ENCODE measurements around the gene AP5B1. TPM values are rescaled to one million over a fixed set of nuclear protein-coding genes. Genes with fewer than 3 reads are reported as not detected.
"Not testable (repeated sequence)": the region's sequence is repeated elsewhere in the genome, so short reads cannot be mapped to it uniquely, and the experiment has no call there.

The AP5B1 gene
- total RNA-seq, 1 donor from 2014 or later, result 3.6 TPM

- H3K4me3 Mint-ChIP-seq, result no peak overlapping the region
- DNase-seq (ENCODE audit: low spot score), result no peak
- H3K79me2 ChIP-seq (ENCODE audit: low read depth), result no peaks in the 10 kb centered on the region
Measured at GRCh38 chr11:65764434-65764833, 16.3 kb downstream of the AP5B1 start.

GRCh38 chr11:65762816-65763215 is 18.0 kb downstream of the AP5B1 start:
- not testable (repeated sequence) for H3K27ac Mint-ChIP-seq; H3F3A ChIP-seq (ENCODE audit: low read depth); H3K4me3 ChIP-seq; H3K9me3 Mint-ChIP-seq; H3K4me1 Mint-ChIP-seq; H3K27me3 Mint-ChIP-seq (ENCODE audit: insufficient read depth, low read depth); H3K36me3 ChIP-seq; H3K4me3 Mint-ChIP-seq; H3K36me3 Mint-ChIP-seq; H4K20me1 ChIP-seq (ENCODE audit: low read depth); H2AFZ ChIP-seq (replicated peaks); H3K4me1 ChIP-seq; H3K9ac ChIP-seq; DNase-seq (ENCODE audit: low spot score); H3K27ac ChIP-seq; H3K79me2 ChIP-seq (ENCODE audit: low read depth); H3K27me3 ChIP-seq; H3K9me3 ChIP-seq (ENCODE audit: low read depth); H3K4me2 ChIP-seq

More at GRCh38 chr11:65764434-65764833, 16.3 kb downstream of the AP5B1 start:
- Histone ChIP-seq H3K4me1 (no peaks in the 10 kb centered on the region), H3K9me3 (ENCODE audit: low read depth) (no peaks in the 10 kb centered on the region), H2AFZ (replicated peaks) (no peak overlapping the region), H3K4me3 (no peak overlapping the region), H3K27ac (no peak overlapping the region), H3K9ac (no peak overlapping the region), H3K36me3 (no peaks in the 10 kb centered on the region), H3K27me3 (no peaks in the 10 kb centered on the region), H3K4me2 (no peak overlapping the region), H4K20me1 (ENCODE audit: low read depth) (no peaks in the 10 kb centered on the region), H3F3A (ENCODE audit: low read depth) (no peaks in the 10 kb centered on the region)
- Mint-ChIP-seq H3K27ac (no peak overlapping the region), H3K9me3 (peaks cover 5% of the 10 kb centered on the region), H3K4me1 (no peaks in the 10 kb centered on the region), H3K36me3 (no peaks in the 10 kb centered on the region), H3K27me3 (ENCODE audit: insufficient read depth, low read depth) (peaks cover 5% of the 10 kb centered on the region)
- no peak for TF ChIP-seq EZH2phosphoT487 (IDR thresholded peaks at IDR 0.05)
- TF ChIP-seq CTCF (IDR thresholded peaks at IDR 0.05), result no peak
- no peak for TF ChIP-seq EZH2 (IDR thresholded peaks at IDR 0.05)

DNA sequence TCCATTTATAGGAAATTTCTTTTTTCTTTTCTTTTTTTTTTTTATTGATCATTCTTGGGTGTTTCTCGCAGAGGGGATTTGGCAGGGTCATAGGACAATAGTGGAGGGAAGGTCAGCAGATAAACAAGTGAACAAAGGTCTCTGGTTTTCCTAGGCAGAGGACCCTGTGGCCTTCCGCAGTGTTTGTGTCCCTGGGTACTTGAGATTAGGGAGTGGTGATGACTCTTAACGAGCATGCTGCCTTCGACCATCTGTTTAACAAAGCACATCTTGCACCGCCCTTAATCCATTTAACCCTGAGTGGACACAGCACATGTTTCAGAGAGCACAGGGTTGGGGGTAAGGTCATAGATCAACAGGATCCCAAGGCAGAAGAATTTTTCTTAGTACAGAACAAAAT is 18.6 kb downstream of the AP5B1 start:
- not testable (repeated sequence) for H3K4me2 ChIP-seq; H4K20me1 ChIP-seq (ENCODE audit: low read depth); H3K27me3 Mint-ChIP-seq (ENCODE audit: insufficient read depth, low read depth); H3K27ac ChIP-seq; H3K36me3 ChIP-seq; H3K79me2 ChIP-seq (ENCODE audit: low read depth); H3K4me1 Mint-ChIP-seq; H3K4me1 ChIP-seq; H3K4me3 Mint-ChIP-seq; H3K9ac ChIP-seq; H3K27ac Mint-ChIP-seq; H2AFZ ChIP-seq (replicated peaks); H3K4me3 ChIP-seq; H3F3A ChIP-seq (ENCODE audit: low read depth); H3K27me3 ChIP-seq; H3K9me3 ChIP-seq (ENCODE audit: low read depth); DNase-seq (ENCODE audit: low spot score); H3K36me3 Mint-ChIP-seq
- H3K9me3 Mint-ChIP-seq, result peaks cover 14% of the 10 kb centered on the region

DNA sequence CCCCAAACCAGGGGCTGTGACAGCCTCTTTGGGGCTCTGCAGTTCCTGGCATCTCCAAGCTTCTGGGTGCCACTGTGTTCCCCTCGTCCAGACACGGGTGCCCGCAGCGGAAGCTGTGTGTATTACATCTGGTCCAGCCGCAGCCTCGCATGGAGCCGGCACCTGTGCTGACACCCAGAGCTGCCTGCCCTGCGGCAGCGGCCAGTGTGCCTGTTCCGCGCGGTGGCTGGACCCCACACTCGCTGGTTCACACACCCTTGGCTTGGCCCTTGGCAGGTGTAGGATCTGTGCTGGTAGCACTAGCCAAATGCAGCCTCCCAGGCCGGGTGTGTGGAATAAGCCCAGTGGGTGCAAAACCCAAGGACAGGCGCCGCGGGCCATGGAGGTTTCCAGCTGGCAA is 35.7 kb downstream of the AP5B1 start:
- Histone ChIP-seq H3K4me2 (no peak overlapping the region), H3K4me1 (no peaks in the 10 kb centered on the region), H3F3A (ENCODE audit: low read depth) (no peaks in the 10 kb centered on the region), H3K9ac (no peak overlapping the region), H3K9me3 (ENCODE audit: low read depth) (peaks cover 9% of the 10 kb centered on the region), H3K27ac (no peak overlapping the region), H4K20me1 (ENCODE audit: low read depth) (no peaks in the 10 kb centered on the region), H3K36me3 (no peaks in the 10 kb centered on the region), H2AFZ (replicated peaks) (no peak overlapping the region), H3K79me2 (ENCODE audit: low read depth) (no peaks in the 10 kb centered on the region), H3K27me3 (peaks cover 39% of the 10 kb centered on the region), H3K4me3 (no peak overlapping the region)
- H3K36me3 Mint-ChIP-seq, result no peaks in the 10 kb centered on the region
- H3K27me3 Mint-ChIP-seq (ENCODE audit: insufficient read depth, low read depth), result peaks cover 11% of the 10 kb centered on the region
- TF ChIP-seq CTCF (IDR thresholded peaks at IDR 0.05) (no peak), EZH2phosphoT487 (IDR thresholded peaks at IDR 0.05) (no peak), EZH2 (IDR thresholded peaks at IDR 0.05) (no peak)
- H3K4me3 Mint-ChIP-seq, result no peak overlapping the region
- H3K27ac Mint-ChIP-seq, result no peak overlapping the region
- peaks cover 16% of the 10 kb centered on the region for H3K9me3 Mint-ChIP-seq
- no peak for DNase-seq (ENCODE audit: low spot score)
- H3K4me1 Mint-ChIP-seq, result no peaks in the 10 kb centered on the region
